ENCODE results near the gene HDAC2. TPM values are rescaled to one million over a fixed set of nuclear protein-coding genes. Genes with fewer than 3 reads are reported as not detected.

The HDAC2 gene
- total and polyA plus RNA-seq, 2 of the 13 experiments (the other 11 are each of a cell fraction or from before 2014, with no cell fraction given), result 99.6 to 114 TPM

DNA sequence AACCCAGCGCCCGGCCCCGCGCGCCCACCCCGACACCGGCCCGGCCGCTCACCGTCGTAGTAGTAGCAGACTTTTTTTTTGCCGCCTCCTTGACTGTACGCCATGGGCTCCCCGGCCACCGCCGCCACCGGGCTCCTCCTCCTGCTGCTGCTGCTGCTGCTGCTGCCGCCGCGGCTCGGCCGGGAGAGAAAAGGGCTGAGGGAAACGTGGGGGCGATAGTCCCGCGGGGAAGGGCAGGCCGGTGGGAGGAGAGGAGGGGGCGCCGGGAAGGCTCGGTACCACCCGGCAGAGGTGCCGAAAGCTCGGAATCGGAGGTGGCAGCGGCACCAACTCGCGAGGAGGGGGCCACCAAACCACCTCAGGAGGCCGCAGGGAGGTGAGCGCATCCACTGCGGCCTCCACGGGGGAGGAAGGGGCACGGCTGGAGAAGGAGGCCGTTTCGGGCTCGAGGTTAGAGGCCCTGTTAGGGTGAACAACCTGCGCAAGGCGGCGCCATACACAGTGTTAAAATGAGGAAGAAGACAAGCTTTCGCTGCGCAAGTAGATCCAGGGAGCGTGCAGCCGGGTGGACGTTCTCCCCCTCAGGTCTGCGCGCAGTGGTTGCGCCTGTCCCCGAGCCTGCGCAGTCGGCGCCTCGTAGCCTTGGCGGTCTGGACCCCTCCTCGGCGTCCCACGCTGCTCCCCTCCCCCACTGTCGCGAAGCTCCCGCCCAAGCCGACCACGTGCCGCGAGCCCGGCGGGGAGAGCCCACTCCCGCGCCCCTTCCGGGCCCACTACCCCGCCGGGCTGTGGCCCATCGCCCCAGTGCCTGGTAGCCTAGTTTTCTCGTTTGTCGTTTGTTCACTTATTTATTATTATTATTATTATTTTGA, at the start of gene HDAC2 (continued):
- TF ChIP-seq ZNF660 (CRISPR knock-in tag; IDR thresholded peaks at IDR 0.05; ENCODE audit: borderline replicate concordance, low read depth), result peak; percentile 51; the same call in 1 of the 2 replicates
- peak; percentile 98; the same call in 1 of the 2 replicates for TF ChIP-seq ZFYVE20 (CRISPR knock-in tag; IDR thresholded peaks at IDR 0.05; ENCODE audit: borderline replicate concordance, low read depth)
- peak; percentile 90; the same call in 1 of the 2 replicates for TF ChIP-seq HES4 (CRISPR knock-in tag; IDR thresholded peaks at IDR 0.05; ENCODE audit: borderline replicate concordance)
- TF ChIP-seq ADNP (CRISPR knock-in tag; IDR thresholded peaks at IDR 0.05), result no peak
- TF ChIP-seq, protein P1, sequence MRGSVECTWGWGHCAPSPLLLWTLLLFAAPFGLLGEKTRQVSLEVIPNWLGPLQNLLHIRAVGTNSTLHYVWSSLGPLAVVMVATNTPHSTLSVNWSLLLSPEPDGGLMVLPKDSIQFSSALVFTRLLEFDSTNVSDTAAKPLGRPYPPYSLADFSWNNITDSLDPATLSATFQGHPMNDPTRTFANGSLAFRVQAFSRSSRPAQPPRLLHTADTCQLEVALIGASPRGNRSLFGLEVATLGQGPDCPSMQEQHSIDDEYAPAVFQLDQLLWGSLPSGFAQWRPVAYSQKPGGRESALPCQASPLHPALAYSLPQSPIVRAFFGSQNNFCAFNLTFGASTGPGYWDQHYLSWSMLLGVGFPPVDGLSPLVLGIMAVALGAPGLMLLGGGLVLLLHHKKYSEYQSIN (CRISPR knock-in tag; IDR thresholded peaks at IDR 0.05; ENCODE audit: borderline replicate concordance), result no peak
- no peak for TF ChIP-seq RFX1 (IDR thresholded peaks at IDR 0.05)
- TF ChIP-seq, protein P2, sequence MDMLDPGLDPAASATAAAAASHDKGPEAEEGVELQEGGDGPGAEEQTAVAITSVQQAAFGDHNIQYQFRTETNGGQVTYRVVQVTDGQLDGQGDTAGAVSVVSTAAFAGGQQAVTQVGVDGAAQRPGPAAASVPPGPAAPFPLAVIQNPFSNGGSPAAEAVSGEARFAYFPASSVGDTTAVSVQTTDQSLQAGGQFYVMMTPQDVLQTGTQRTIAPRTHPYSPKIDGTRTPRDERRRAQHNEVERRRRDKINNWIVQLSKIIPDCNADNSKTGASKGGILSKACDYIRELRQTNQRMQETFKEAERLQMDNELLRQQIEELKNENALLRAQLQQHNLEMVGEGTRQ (IDR thresholded peaks at IDR 0.05; ENCODE audit: low read depth, low read length), result peak; percentile 11; the same call in 1 of the 2 replicates
- TF ChIP-seq, protein P2 (CRISPR knock-in tag; IDR thresholded peaks at IDR 0.05; ENCODE audit: borderline replicate concordance), result peak; percentile 68; the same call in 1 of the 2 replicates
- TF ChIP-seq ZNF33B (CRISPR knock-in tag; IDR thresholded peaks at IDR 0.05), result peak; percentile 98
- TF ChIP-seq ISL2 (CRISPR knock-in tag; IDR thresholded peaks at IDR 0.05), result peak; percentile 88
- peak; percentile 95 for TF ChIP-seq ZBTB7B (CRISPR knock-in tag; IDR thresholded peaks at IDR 0.05)
- TF ChIP-seq, protein P3, sequence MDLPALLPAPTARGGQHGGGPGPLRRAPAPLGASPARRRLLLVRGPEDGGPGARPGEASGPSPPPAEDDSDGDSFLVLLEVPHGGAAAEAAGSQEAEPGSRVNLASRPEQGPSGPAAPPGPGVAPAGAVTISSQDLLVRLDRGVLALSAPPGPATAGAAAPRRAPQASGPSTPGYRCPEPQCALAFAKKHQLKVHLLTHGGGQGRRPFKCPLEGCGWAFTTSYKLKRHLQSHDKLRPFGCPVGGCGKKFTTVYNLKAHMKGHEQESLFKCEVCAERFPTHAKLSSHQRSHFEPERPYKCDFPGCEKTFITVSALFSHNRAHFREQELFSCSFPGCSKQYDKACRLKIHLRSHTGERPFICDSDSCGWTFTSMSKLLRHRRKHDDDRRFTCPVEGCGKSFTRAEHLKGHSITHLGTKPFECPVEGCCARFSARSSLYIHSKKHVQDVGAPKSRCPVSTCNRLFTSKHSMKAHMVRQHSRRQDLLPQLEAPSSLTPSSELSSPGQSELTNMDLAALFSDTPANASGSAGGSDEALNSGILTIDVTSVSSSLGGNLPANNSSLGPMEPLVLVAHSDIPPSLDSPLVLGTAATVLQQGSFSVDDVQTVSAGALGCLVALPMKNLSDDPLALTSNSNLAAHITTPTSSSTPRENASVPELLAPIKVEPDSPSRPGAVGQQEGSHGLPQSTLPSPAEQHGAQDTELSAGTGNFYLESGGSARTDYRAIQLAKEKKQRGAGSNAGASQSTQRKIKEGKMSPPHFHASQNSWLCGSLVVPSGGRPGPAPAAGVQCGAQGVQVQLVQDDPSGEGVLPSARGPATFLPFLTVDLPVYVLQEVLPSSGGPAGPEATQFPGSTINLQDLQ (CRISPR knock-in tag; IDR thresholded peaks at IDR 0.05), result peak; percentile 94
- peak; percentile 98 for TF ChIP-seq ZNF883 (CRISPR knock-in tag; IDR thresholded peaks at IDR 0.05; ENCODE audit: not compliant biosample characterization)
- peak; percentile 92 for TF ChIP-seq ZNF780A (CRISPR knock-in tag; IDR thresholded peaks at IDR 0.05)
- TF ChIP-seq, protein P4, sequence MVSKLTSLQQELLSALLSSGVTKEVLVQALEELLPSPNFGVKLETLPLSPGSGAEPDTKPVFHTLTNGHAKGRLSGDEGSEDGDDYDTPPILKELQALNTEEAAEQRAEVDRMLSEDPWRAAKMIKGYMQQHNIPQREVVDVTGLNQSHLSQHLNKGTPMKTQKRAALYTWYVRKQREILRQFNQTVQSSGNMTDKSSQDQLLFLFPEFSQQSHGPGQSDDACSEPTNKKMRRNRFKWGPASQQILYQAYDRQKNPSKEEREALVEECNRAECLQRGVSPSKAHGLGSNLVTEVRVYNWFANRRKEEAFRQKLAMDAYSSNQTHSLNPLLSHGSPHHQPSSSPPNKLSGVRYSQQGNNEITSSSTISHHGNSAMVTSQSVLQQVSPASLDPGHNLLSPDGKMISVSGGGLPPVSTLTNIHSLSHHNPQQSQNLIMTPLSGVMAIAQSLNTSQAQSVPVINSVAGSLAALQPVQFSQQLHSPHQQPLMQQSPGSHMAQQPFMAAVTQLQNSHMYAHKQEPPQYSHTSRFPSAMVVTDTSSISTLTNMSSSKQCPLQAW (CRISPR knock-in tag; IDR thresholded peaks at IDR 0.05), result peak; percentile 75; the same call in 1 of the 2 replicates
- peak; percentile 83 for TF ChIP-seq SP5 (CRISPR knock-in tag; IDR thresholded peaks at IDR 0.05; ENCODE audit: borderline replicate concordance, low read depth)
- TF ChIP-seq CREM (IDR thresholded peaks at IDR 0.05), result 0 out of 2 replicates have a peak, but pooled peaks have one; percentile 15
- TF ChIP-seq CREM (CRISPR knock-in tag; IDR thresholded peaks at IDR 0.05), result peak; percentile 41; the same call in 1 of the 2 replicates
- peak; percentile 70; the same call in 1 of the 2 replicates for TF ChIP-seq AKAP8 (CRISPR knock-in tag; IDR thresholded peaks at IDR 0.05)
- TF ChIP-seq ZNF567 (CRISPR knock-in tag; IDR thresholded peaks at IDR 0.05; ENCODE audit: borderline replicate concordance), result no peak; the same call in 1 of the 2 replicates
